GM12878 (cell line): ENCODE measurements around the gene FAF1. TPM values are rescaled to one million over a fixed set of nuclear protein-coding genes. Genes with fewer than 3 reads are reported as not detected.

Source experiments
- ATAC-seq: fragments of 200-7000 bp; cut with Tn5 transposase; 3 replicates; pipeline ENCODE4 v1.9.1; 2020; ENCODE audit warnings: mild to moderate bottlenecking, moderate library complexity
- BruUV-seq: library from RNA; stranded (reverse); fragments of 400-500 nt; replicated peaks from 2 replicates; lab custom pipeline; 2021; lab: Mats Ljungman, UMichigan
- CTCF ChIA-PET: fragments of 300-600 bp; sonication (Branson Sonifier 250); formaldehyde crosslinking; extraction: SDS; loops from one replicate; lab custom pipeline; 2021; ENCODE audit warnings: inconsistent platforms; lab: Yijun Ruan, JAX
- POLR2A ChIA-PET: fragments of 350-600 bp; formaldehyde crosslinking; extraction: SDS; loops from one replicate; lab custom pipeline; 2021; ENCODE audit warnings: inconsistent platforms; lab: Charles Lee
- RAD21 ChIA-PET: fragments of 300-600 bp; sonication (Branson Sonifier 250); formaldehyde crosslinking; loops from one replicate; lab custom pipeline; 2023; ENCODE audit warnings: antibody characterized with exemption; ENCODE audit not compliant: unreplicated experiment; lab: Charles Lee
- SMC1A ChIA-PET: fragments of 300-600 bp; sonication (Branson Sonifier 250); formaldehyde crosslinking; loops from one replicate; lab custom pipeline; 2023; ENCODE audit not compliant: unreplicated experiment, uncharacterized antibody; lab: Charles Lee
- DNase-seq: peaks from one replicate; pipeline ENCODE4 v3.0.0-alpha.2; 2011; ENCODE audit warnings: low read depth, low spot score
- FAIRE-seq: peaks from 3 replicates; lab custom pipeline; 2011; peaks lifted over from hg19 to GRCh38; lab: Jason Lieb, UNC
- H2AFZ ChIP-seq: 2 replicates; pipeline ENCODE4 v1.6.0; 2011; ENCODE audit warnings: low read depth, low read length, control low read depth; ENCODE audit not compliant: control insufficient read depth
- H3K27ac ChIP-seq: 2 replicates; pipeline ENCODE4 v1.5.1; 2011; ENCODE audit warnings: control low read depth; ENCODE audit not compliant: control insufficient read depth, insufficient read depth
- H3K27me3 ChIP-seq, 2 experiments: replicated peaks in 1 of 2; 2 replicates each; pipeline versions ENCODE4 v1.6.0 to v1.6.1; 2011; ENCODE audit warnings: low read length in 1 of 2; ENCODE audit not compliant: control insufficient read depth in 2 of 2, insufficient read depth in 2 of 2
- H3K36me3 ChIP-seq, 2 experiments: 2 replicates each; pipeline ENCODE4 v1.5.1; 2011; ENCODE audit warnings: low read length in 1 of 2; ENCODE audit not compliant: control insufficient read depth in 2 of 2, insufficient read depth in 2 of 2
- H3K4me1 ChIP-seq: 2 replicates; pipeline ENCODE4 v1.6.1; 2011; ENCODE audit warnings: mild to moderate bottlenecking, low read length, moderate library complexity, mixed read lengths; ENCODE audit not compliant: control insufficient read depth, insufficient read depth
- H3K4me2 ChIP-seq: 2 replicates; pipeline ENCODE4 v1.6.0; 2011; ENCODE audit warnings: control low read depth; ENCODE audit not compliant: control insufficient read depth, insufficient read depth
- H3K4me3 ChIP-seq: fragments of 200-600 bp; sonication (generic); 2 replicates; pipeline ENCODE4 v1.5.1; 2016
- H3K79me2 ChIP-seq: 2 replicates; pipeline ENCODE4 v1.6.0; 2011; ENCODE audit warnings: low read length; ENCODE audit not compliant: control insufficient read depth, insufficient read depth
- H3K9ac ChIP-seq: 2 replicates; pipeline ENCODE4 v1.8.0; 2011; ENCODE audit warnings: low read length, control low read depth, mixed read lengths; ENCODE audit not compliant: control insufficient read depth, insufficient read depth
- H3K9me3 ChIP-seq: replicated peaks from 3 replicates; pipeline ENCODE4 v1.5.1; 2011; ENCODE audit warnings: mild to moderate bottlenecking, low read length; ENCODE audit not compliant: control insufficient read depth, insufficient read depth
- H4K20me1 ChIP-seq: 2 replicates; pipeline ENCODE4 v1.6.0; 2011; ENCODE audit not compliant: control insufficient read depth, insufficient read depth
- BCL3 ChIP-seq: IDR thresholded peaks from 2 replicates; pipeline ENCODE4 v1.6.1; 2011; ENCODE audit warnings: borderline replicate concordance, low read depth, mild to moderate bottlenecking, moderate library complexity, low read length; ENCODE audit not compliant: insufficient read depth, poor library complexity, severe bottlenecking
- CBFB ChIP-seq: IDR thresholded peaks from 2 replicates; pipeline ENCODE4 v1.6.1; 2016; ENCODE audit warnings: antibody characterized with exemption, low read depth
- ELK1 ChIP-seq: IDR thresholded peaks from 2 replicates; pipeline ENCODE4 v1.6.1; 2012; ENCODE audit warnings: low read depth, low read length, improper control_type of control experiment
- GATAD2B ChIP-seq: fragments of 450-650 bp; conservative IDR thresholded peaks from 2 replicates; pipeline ENCODE4 v1.6.1; 2017; ENCODE audit warnings: low read depth, mild to moderate bottlenecking, moderate library complexity
- PAX5 ChIP-seq: IDR thresholded peaks from 2 replicates; pipeline ENCODE4 v1.6.1; 2011; ENCODE audit warnings: low read depth, low read length, borderline replicate concordance
- SMAD1 ChIP-seq: fragments of 450-650 bp; IDR thresholded peaks from 2 replicates; pipeline ENCODE4 v1.6.1; 2018; ENCODE audit warnings: mild to moderate bottlenecking, low read depth; ENCODE audit not compliant: partially characterized antibody
- TCF3 ChIP-seq: IDR thresholded peaks from 2 replicates; pipeline ENCODE4 v1.6.1; 2012; ENCODE audit warnings: low read depth, mild to moderate bottlenecking, low read length, borderline replicate concordance; ENCODE audit not compliant: insufficient read depth
- ZNF24 ChIP-seq: fragments of 450-650 bp; IDR thresholded peaks from 2 replicates; pipeline ENCODE4 v1.6.1; 2017; ENCODE audit warnings: antibody characterized with exemption, mild to moderate bottlenecking
- ZNF274 ChIP-seq: IDR thresholded peaks from one replicate; pipeline ENCODE4 v1.8.0; 2011; ENCODE audit not compliant: insufficient read length, insufficient read depth
- WGBS: methylation state at CpG from one replicate; pipeline ENCODE4 v1.1.6; 2016; ENCODE audit warnings: low lambda C conversion rate; ENCODE audit not compliant: insufficient replicate concordance, insufficient coverage; ENCODE audit errors: missing lambda C conversion rate; 5-methylcytosine and 5-hydroxymethylcytosine counted together
- in situ Hi-C: fragments of 300-500 bp; cut with MboI; formaldehyde crosslinking; loops from 9 replicates; pipeline ENCODE4 v1.14.3; 2018; ENCODE audit warnings: mixed read lengths
- intact Hi-C: fragments of 100-400 bp; cut with micrococcal nuclease; formaldehyde crosslinking; loops from one replicate; pipeline ENCODE4 v1.14.2; 2022; ENCODE audit not compliant: unreplicated experiment
- polyA plus RNA-seq, 11 experiments: library from polyadenylated mRNA; depleted of rRNA in 4 of 11; unstranded in 6 of 11; stranded (reverse) in 5 of 11; fragments of >200 nt; fragmentation: Nextera tagmentation in 4 of 11; fragmentation: Illumina TruSeq in 1 of 11; extraction: Ambion mirVana in 4 of 11; extraction: Trizol in 1 of 11; gene quantifications; 1 replicate in 1 of 11; 2 replicates in 10 of 11; pipeline versions ENCODE4 v1.2.1 to v1.2.3, GENCODE V29; 2011 to 2016; ENCODE audit warnings: inconsistent platforms in 2 of 11, missing spikeins in 2 of 11, low read depth in 1 of 11
- total RNA-seq, 4 experiments: library from RNA; depleted of rRNA in 3 of 4; stranded (reverse); fragments of >200 nt in 3 of 4; fragmentation: Illumina TruSeq in 1 of 4; extraction: Trizol in 1 of 4; gene quantifications; 2 replicates each; pipeline versions ENCODE4 v1.2.1 to v1.2.3, GENCODE V29; 2013 to 2021
- TF ChIP-seq, protein P1 (sequence below): fragments of 450-650 bp; formaldehyde crosslinking; IDR thresholded peaks from 2 replicates; pipeline ENCODE4 v1.4.0; 2022; ENCODE audit warnings: mild to moderate bottlenecking, moderate library complexity
- TF ChIP-seq, protein P2 (sequence below): IDR thresholded peaks from 2 replicates; pipeline ENCODE4 v1.6.1; 2011; ENCODE audit warnings: borderline replicate concordance, low read depth, mild to moderate bottlenecking, moderate library complexity, mixed read lengths, low read length; ENCODE audit not compliant: insufficient read depth; ENCODE audit errors: extremely low read length
- TF ChIP-seq, protein P3 (sequence below): IDR thresholded peaks from 2 replicates; pipeline ENCODE4 v1.6.1; 2012; ENCODE audit warnings: improper control_type of control experiment, low read depth, low read length; ENCODE audit not compliant: insufficient replicate concordance

FAF1 gene
- total and polyA plus RNA-seq, 10 of the 15 experiments (the other 5 are each of a cell fraction or from before 2014, with no cell fraction given) = 8.6 to 54.5 (median 23.7) TPM

DNA sequence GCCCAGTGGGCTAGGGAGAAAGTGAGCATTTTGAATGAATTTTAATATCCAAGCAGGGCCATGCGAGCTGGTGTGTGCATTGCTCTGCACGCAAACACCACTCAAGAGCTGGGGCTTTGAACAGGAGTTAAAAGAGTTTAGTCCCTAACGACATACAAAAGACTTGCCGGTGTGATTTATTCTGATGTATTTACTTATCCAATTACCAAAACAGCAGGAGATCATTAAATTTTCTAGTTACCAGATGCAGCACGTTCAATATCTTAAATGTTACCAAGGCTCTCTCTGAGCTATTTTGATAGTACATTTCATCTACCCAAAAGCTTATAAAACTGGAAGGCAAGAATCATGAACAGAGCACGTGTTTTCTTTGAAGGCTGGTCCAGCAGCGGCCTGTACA, 506.8 kb downstream of the FAF1 start:
- H3K27me3 ChIP-seq = no peaks in the 10 kb centered on the region
- no peak overlapping the region for H3K27ac ChIP-seq
- no peaks in the 10 kb centered on the region for H3K79me2 ChIP-seq
- no peak overlapping the region for H3K4me3 ChIP-seq
- BruUV-seq = no TSS peak
- ChIA-PET POLR2A (no interaction called here), RAD21 (no interaction called here), CTCF (no interaction called here), SMC1A (no interaction called here)
- H3K4me1 ChIP-seq = no peaks in the 10 kb centered on the region
- H3K36me3 ChIP-seq = no peaks in the 10 kb centered on the region
- no peak for FAIRE-seq
- ATAC-seq = no peak
- no peak overlapping the region for H2AFZ ChIP-seq
- in situ Hi-C loops = no loop called here
- H4K20me1 ChIP-seq = no peaks in the 10 kb centered on the region
- WGBS = 97% methylated on average over 7 of the region's 7 CpGs
- H3K4me2 ChIP-seq = no peak overlapping the region
- no peak for DNase-seq
- no peaks in the 10 kb centered on the region for H3K9me3 ChIP-seq
- no peak overlapping the region for H3K9ac ChIP-seq
- intact Hi-C loops = no loop called here
- TF ChIP-seq, protein P1, sequence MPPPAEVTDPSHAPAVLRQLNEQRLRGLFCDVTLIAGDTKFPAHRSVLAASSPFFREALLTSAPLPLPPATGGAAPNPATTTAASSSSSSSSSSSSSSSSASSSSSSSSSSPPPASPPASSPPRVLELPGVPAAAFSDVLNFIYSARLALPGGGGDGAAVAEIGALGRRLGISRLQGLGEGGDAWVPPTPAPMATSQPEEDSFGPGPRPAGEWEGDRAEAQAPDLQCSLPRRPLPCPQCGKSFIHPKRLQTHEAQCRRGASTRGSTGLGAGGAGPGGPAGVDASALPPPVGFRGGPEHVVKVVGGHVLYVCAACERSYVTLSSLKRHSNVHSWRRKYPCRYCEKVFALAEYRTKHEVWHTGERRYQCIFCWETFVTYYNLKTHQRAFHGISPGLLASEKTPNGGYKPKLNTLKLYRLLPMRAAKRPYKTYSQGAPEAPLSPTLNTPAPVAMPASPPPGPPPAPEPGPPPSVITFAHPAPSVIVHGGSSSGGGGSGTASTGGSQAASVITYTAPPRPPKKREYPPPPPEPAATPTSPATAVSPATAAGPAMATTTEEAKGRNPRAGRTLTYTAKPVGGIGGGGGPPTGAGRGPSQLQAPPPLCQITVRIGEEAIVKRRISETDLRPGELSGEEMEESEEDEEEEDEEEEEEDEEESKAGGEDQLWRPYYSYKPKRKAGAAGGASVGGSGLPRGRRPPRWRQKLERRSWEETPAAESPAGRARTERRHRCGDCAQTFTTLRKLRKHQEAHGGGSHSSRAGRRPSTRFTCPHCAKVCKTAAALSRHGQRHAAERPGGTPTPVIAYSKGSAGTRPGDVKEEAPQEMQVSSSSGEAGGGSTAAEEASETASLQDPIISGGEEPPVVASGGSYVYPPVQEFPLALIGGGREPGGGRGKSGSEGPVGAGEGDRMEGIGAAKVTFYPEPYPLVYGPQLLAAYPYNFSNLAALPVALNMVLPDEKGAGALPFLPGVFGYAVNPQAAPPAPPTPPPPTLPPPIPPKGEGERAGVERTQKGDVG (CRISPR knock-in tag) = no peak
- TF ChIP-seq SMAD1 (no peak), CBFB (no peak), TCF3 (no peak), BCL3 (no peak), GATAD2B (no peak), ELK1 (no peak), PAX5 (no peak), ZNF24 (no peak), ZNF274 (no peak)
- TF ChIP-seq, protein P2, sequence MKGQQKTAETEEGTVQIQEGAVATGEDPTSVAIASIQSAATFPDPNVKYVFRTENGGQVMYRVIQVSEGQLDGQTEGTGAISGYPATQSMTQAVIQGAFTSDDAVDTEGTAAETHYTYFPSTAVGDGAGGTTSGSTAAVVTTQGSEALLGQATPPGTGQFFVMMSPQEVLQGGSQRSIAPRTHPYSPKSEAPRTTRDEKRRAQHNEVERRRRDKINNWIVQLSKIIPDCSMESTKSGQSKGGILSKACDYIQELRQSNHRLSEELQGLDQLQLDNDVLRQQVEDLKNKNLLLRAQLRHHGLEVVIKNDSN = no peak
- TF ChIP-seq, protein P3, sequence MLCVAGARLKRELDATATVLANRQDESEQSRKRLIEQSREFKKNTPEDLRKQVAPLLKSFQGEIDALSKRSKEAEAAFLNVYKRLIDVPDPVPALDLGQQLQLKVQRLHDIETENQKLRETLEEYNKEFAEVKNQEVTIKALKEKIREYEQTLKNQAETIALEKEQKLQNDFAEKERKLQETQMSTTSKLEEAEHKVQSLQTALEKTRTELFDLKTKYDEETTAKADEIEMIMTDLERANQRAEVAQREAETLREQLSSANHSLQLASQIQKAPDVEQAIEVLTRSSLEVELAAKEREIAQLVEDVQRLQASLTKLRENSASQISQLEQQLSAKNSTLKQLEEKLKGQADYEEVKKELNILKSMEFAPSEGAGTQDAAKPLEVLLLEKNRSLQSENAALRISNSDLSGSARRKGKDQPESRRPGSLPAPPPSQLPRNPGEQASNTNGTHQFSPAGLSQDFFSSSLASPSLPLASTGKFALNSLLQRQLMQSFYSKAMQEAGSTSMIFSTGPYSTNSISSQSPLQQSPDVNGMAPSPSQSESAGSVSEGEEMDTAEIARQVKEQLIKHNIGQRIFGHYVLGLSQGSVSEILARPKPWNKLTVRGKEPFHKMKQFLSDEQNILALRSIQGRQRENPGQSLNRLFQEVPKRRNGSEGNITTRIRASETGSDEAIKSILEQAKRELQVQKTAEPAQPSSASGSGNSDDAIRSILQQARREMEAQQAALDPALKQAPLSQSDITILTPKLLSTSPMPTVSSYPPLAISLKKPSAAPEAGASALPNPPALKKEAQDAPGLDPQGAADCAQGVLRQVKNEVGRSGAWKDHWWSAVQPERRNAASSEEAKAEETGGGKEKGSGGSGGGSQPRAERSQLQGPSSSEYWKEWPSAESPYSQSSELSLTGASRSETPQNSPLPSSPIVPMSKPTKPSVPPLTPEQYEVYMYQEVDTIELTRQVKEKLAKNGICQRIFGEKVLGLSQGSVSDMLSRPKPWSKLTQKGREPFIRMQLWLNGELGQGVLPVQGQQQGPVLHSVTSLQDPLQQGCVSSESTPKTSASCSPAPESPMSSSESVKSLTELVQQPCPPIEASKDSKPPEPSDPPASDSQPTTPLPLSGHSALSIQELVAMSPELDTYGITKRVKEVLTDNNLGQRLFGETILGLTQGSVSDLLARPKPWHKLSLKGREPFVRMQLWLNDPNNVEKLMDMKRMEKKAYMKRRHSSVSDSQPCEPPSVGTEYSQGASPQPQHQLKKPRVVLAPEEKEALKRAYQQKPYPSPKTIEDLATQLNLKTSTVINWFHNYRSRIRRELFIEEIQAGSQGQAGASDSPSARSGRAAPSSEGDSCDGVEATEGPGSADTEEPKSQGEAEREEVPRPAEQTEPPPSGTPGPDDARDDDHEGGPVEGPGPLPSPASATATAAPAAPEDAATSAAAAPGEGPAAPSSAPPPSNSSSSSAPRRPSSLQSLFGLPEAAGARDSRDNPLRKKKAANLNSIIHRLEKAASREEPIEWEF = no peak
